ENCODE results near the gene KATNBL1. TPM values are rescaled to one million over a fixed set of nuclear protein-coding genes. Genes with fewer than 3 reads are reported as not detected.
A peak's percentile ranks its signal among the peaks of the same experiment; 100 is the strongest.

The KATNBL1 gene
- total RNA-seq, 1 donor: 57.3 TPM

GRCh38 chr15:34107315-34107714 is 102.6 kb downstream of the KATNBL1 start:
- H3K4me3 ChIP-seq (ENCODE audit: low read depth, low read length): no peak overlapping the region
- DNase-seq (ENCODE audit: low read depth): no peak
- TF ChIP-seq CTCF (IDR thresholded peaks at IDR 0.05; ENCODE audit: insufficient read depth, low read length): no peak

- TF ChIP-seq CTCF (IDR thresholded peaks at IDR 0.05; ENCODE audit: insufficient read depth, low read length): no peak
- H3K4me3 ChIP-seq (ENCODE audit: low read depth, low read length): no peak overlapping the region
- no peak for DNase-seq (ENCODE audit: low read depth)
Observed at GRCh38 chr15:34106423-34106822, 103.5 kb downstream of the KATNBL1 start.

- no peak for DNase-seq (ENCODE audit: low read depth)
- H3K4me3 ChIP-seq (ENCODE audit: low read depth, low read length): peak overlapping the region; percentile 100
- TF ChIP-seq CTCF (IDR thresholded peaks at IDR 0.05; ENCODE audit: insufficient read depth, low read length): no peak
Observed at GRCh38 chr15:34102175-34102925, 107.5 kb downstream of the KATNBL1 start.

- H3K4me3 ChIP-seq (ENCODE audit: low read depth, low read length): peak within 1 kb of the TSS; percentile 100
- no peak for TF ChIP-seq CTCF (IDR thresholded peaks at IDR 0.05; ENCODE audit: insufficient read depth, low read length)
- peak; percentile 100 for DNase-seq (ENCODE audit: low read depth)
Observed at GRCh38 chr15:34101366-34102174, 108.3 kb downstream of the KATNBL1 start, which contains the start of the genes EMC7 and PGBD4. TSS of gene EMC7 (minus strand) at chr15:34101862. CDS start at chr15:34101839, 23 bp downstream. TSS of gene PGBD4 (plus strand) at chr15:34102083. CDS start at chr15:34102532, 449 bp downstream.

- no peak for DNase-seq (ENCODE audit: low read depth)
- no peak for TF ChIP-seq CTCF (IDR thresholded peaks at IDR 0.05; ENCODE audit: insufficient read depth, low read length)
- H3K4me3 ChIP-seq (ENCODE audit: low read depth, low read length): no peak overlapping the region
Observed at GRCh38 chr15:34099914-34100313, 110.0 kb downstream of the KATNBL1 start.

Other genes starting within 250 kb of the KATNBL1 start
- gene CHRM5, start 241.6 kb downstream of the KATNBL1 start, total RNA-seq (ENCODE audit: low replicate concordance): not detected in 2 replicates
- gene AVEN, start 170.9 kb downstream of the KATNBL1 start, total RNA-seq (ENCODE audit: low replicate concordance): 17.2 and 26.8 TPM in 2 replicates
- 26.0 and 46.6 TPM in 2 replicates for gene EMC7, start 108.2 kb downstream of the KATNBL1 start, total RNA-seq (ENCODE audit: low replicate concordance)
- 1.6 and 2.2 TPM in 2 replicates for gene PGBD4, start 108.0 kb downstream of the KATNBL1 start, total RNA-seq (ENCODE audit: low replicate concordance)
- 121 and 129 TPM in 2 replicates for gene EMC4, start 14.9 kb upstream of the KATNBL1 start, total RNA-seq (ENCODE audit: low replicate concordance)
- gene SLC12A6, start 127.7 kb upstream of the KATNBL1 start, total RNA-seq (ENCODE audit: low replicate concordance): 29.4 and 47.3 TPM in 2 replicates
- gene NOP10, start 133.0 kb upstream of the KATNBL1 start, total RNA-seq (ENCODE audit: low replicate concordance): 27.4 and 285 TPM in 2 replicates
- under 0.01 TPM in 1 of 2 replicates, not detected in the other for gene NUTM1, start 133.2 kb upstream of the KATNBL1 start, total RNA-seq (ENCODE audit: low replicate concordance)
- gene LPCAT4, start 157.1 kb upstream of the KATNBL1 start, total RNA-seq (ENCODE audit: low replicate concordance): 12.5 and 19.3 TPM in 2 replicates
- gene GOLGA8A, start 227.7 kb upstream of the KATNBL1 start, total RNA-seq (ENCODE audit: low replicate concordance): 18.9 and 23.5 TPM in 2 replicates

Measured in fibroblast of the aortic adventitia (primary cell).